COR-L47 (cell line): ENCODE measurements around the gene B4GALT5.
A peak's percentile ranks its signal among the peaks of the same experiment; 100 is the strongest.

ENCODE experiments used
- DNase-seq: peaks from one replicate; lab custom pipeline; 2025; lab: John Stamatoyannopoulos, UW

Gene B4GALT5

GRCh38 chr20:49700411-49701185 is 13.1 kb downstream of the B4GALT5 start:
- no peak for DNase-seq

- DNase-seq: no peak
Measured at GRCh38 chr20:49699200-49699992, 14.3 kb downstream of the B4GALT5 start.

GRCh38 chr20:49698477-49698876 is 15.2 kb downstream of the B4GALT5 start:
- no peak for DNase-seq

GRCh38 chr20:49697071-49697470 is 16.6 kb downstream of the B4GALT5 start:
- DNase-seq: peak; percentile 69

- DNase-seq: no peak
Measured at GRCh38 chr20:49696594-49696993, 17.1 kb downstream of the B4GALT5 start.

- no peak for DNase-seq
Measured at GRCh38 chr20:49695830-49696229, 17.8 kb downstream of the B4GALT5 start.

- no peak for DNase-seq
Measured at GRCh38 chr20:49694450-49695071, 19.1 kb downstream of the B4GALT5 start.

- no peak for DNase-seq
Measured at GRCh38 chr20:49693435-49694171, 20.1 kb downstream of the B4GALT5 start.

GRCh38 chr20:49692941-49693340 is 20.7 kb downstream of the B4GALT5 start:
- no peak for DNase-seq

GRCh38 chr20:49691818-49692568 is 21.7 kb downstream of the B4GALT5 start:
- no peak for DNase-seq

- DNase-seq: no peak
Measured at GRCh38 chr20:49690899-49691620, 22.6 kb downstream of the B4GALT5 start.

GRCh38 chr20:49687595-49688567 is 25.8 kb downstream of the B4GALT5 start:
- DNase-seq: no peak

- DNase-seq: no peak
Measured at GRCh38 chr20:49685809-49686208, 27.9 kb downstream of the B4GALT5 start.

- no peak for DNase-seq
Measured at GRCh38 chr20:49685161-49685601, 28.5 kb downstream of the B4GALT5 start.

GRCh38 chr20:49684335-49684997 is 29.2 kb downstream of the B4GALT5 start:
- no peak for DNase-seq

GRCh38 chr20:49682798-49683197 is 30.9 kb downstream of the B4GALT5 start:
- no peak for DNase-seq

- DNase-seq: no peak
Measured at GRCh38 chr20:49682278-49682677, 31.4 kb downstream of the B4GALT5 start.

GRCh38 chr20:49681850-49682216 is 31.8 kb downstream of the B4GALT5 start:
- DNase-seq: no peak

GRCh38 chr20:49680484-49680883 is 33.2 kb downstream of the B4GALT5 start:
- DNase-seq: no peak
